HUES48 (cell line): ENCODE results near the gene CPA3.

Source experiments
- H3K27ac ChIP-seq: one replicate; pipeline ENCODE4 v1.7.0; 2013; ENCODE audit warnings: low read depth, low read length, inconsistent platforms
- H3K27me3 ChIP-seq: 2 replicates; pipeline ENCODE4 v1.6.1; 2013; ENCODE audit warnings: mild to moderate bottlenecking, low read length; ENCODE audit not compliant: control insufficient read depth, insufficient read depth
- H3K36me3 ChIP-seq: 2 replicates; pipeline ENCODE4 v1.6.1; 2013; ENCODE audit warnings: low read length; ENCODE audit not compliant: control insufficient read depth, insufficient read depth
- H3K4me1 ChIP-seq: 2 replicates; pipeline ENCODE4 v1.6.1; 2013; ENCODE audit warnings: mild to moderate bottlenecking, low read length; ENCODE audit not compliant: control insufficient read depth, insufficient read depth
- H3K4me3 ChIP-seq: 2 replicates; pipeline ENCODE4 v1.5.1; 2013; ENCODE audit warnings: mild to moderate bottlenecking, low read depth, low read length
- H3K9ac ChIP-seq: 2 replicates; pipeline ENCODE4 v1.6.1; 2013; ENCODE audit warnings: mild to moderate bottlenecking, low read depth, low read length, moderate library complexity
- H3K9me3 ChIP-seq: 2 replicates; pipeline ENCODE4 v1.6.1; 2013; ENCODE audit warnings: low read length; ENCODE audit not compliant: control insufficient read depth, insufficient read depth

The CPA3 gene

DNA sequence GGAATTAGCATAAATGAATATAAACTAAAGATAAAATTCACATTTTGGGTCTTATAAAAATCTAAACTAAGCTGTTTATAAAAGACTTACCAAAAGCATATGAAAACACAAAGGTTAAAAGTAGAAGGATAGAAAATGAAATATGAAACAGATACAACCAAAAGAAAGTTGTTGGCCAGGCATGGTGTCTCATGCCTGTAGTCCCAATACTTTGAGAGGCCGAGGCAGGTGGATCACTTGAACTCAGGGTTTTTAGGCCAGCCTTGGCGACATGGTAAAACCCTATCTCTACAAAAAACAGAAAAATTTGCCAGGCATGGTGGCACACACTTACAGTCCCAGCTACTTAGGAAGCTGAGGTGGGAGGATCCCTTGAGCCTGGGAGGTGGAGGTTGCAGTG is 51.0 kb downstream of the CPA3 start:
- H3K4me1 ChIP-seq = no peaks in the 10 kb centered on the region

DNA sequence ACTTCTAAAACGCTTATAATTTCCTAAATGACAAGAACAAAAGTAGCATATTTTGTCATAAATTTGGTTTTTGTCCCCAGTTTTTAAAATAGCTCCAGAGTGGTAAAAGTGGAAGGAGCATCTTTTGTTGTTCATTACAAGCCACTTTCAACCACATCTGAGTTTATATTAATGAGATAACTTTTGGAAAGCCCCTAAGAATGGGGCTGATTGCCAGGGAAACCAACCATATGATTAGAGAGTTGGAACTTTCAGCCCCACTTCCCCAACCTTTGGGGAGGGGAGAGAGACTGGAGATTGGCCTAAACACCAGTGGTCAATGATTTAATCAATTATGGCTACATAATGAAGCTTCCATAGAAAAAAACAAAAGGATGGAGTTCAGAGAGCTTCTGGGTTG is 57.4 kb downstream of the CPA3 start:
- no peaks in the 10 kb centered on the region for H3K4me1 ChIP-seq
- no peak overlapping the region for H3K9ac ChIP-seq
- no peaks in the 10 kb centered on the region for H3K27me3 ChIP-seq
- no peaks in the 10 kb centered on the region for H3K36me3 ChIP-seq
- no peaks in the 10 kb centered on the region for H3K9me3 ChIP-seq
- H3K4me3 ChIP-seq = no peak overlapping the region
- H3K27ac ChIP-seq = no peak overlapping the region

More for the DNA sequence above, 51.0 kb downstream of the CPA3 start:
- Histone ChIP-seq H3K9ac (no peak overlapping the region), H3K27me3 (no peaks in the 10 kb centered on the region), H3K27ac (no peak overlapping the region), H3K9me3 (no peaks in the 10 kb centered on the region), H3K4me3 (no peak overlapping the region), H3K36me3 (no peaks in the 10 kb centered on the region)

DNA sequence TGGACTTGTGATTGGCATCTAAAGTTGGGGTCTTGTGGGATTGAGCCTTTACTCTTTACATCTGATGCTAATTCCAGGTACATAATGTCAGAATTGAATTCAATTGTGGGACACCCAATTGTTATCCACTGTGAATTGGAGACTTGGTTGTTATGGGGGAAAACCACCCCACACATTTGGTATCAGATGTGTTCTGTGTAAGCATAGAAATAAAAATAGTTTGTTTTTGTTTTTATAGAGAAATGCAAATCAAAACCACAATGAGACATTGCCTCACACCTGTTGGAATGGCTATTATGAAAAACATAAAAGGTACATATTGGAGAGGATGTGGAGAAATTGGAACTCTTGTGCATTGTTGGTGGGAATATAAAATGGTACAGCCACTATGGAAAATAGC is 58.5 kb downstream of the CPA3 start:
- Histone ChIP-seq H3K9me3 (no peaks in the 10 kb centered on the region), H3K27me3 (no peaks in the 10 kb centered on the region), H3K36me3 (no peaks in the 10 kb centered on the region), H3K4me1 (no peaks in the 10 kb centered on the region), H3K9ac (no peak overlapping the region), H3K4me3 (no peak overlapping the region), H3K27ac (no peak overlapping the region)

DNA sequence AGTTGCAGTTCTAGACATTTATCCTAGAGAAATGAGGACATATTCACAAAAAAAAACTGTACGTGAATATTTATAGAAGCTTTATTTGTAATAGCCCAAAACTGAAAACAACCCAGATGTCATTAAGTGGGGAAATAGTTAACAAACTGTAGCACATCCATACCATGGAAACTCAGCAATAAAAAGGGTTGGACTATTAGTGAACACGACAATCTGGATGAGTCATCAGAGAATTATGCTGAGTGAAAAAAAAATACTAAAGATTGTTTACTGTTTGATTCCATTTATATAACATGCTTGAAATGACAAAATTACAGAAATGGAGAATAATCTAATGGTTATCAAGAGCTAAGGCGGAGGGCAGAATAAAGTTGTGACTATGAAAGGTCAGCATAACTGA is 59.5 kb downstream of the CPA3 start:
- Histone ChIP-seq H3K9ac (no peak overlapping the region), H3K9me3 (no peaks in the 10 kb centered on the region), H3K4me1 (no peaks in the 10 kb centered on the region), H3K27me3 (no peaks in the 10 kb centered on the region), H3K27ac (no peak overlapping the region), H3K4me3 (no peak overlapping the region), H3K36me3 (no peaks in the 10 kb centered on the region)

DNA sequence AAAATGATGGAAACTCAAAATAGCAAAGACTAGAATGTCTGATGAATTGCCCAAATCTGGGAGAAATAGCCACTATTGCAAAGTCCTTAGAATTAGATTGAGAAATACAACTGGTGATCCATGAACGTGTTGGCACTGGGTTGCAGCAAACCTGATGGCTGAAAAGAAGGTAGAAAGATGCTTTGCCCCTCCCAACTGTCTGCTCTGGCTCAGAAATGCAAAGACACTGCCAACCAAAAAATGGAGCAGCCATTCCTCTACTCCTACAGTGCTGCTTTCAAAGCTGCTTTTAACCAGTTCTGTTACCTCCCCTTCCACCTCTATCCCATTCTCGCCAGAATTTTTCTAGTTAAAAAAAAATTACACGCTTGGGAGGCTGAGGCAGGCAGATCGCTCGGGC is 60.7 kb downstream of the CPA3 start:
- Histone ChIP-seq H3K4me1 (no peaks in the 10 kb centered on the region), H3K9me3 (no peaks in the 10 kb centered on the region), H3K27ac (no peak overlapping the region), H3K4me3 (no peak overlapping the region), H3K27me3 (no peaks in the 10 kb centered on the region), H3K9ac (no peak overlapping the region), H3K36me3 (no peaks in the 10 kb centered on the region)

DNA sequence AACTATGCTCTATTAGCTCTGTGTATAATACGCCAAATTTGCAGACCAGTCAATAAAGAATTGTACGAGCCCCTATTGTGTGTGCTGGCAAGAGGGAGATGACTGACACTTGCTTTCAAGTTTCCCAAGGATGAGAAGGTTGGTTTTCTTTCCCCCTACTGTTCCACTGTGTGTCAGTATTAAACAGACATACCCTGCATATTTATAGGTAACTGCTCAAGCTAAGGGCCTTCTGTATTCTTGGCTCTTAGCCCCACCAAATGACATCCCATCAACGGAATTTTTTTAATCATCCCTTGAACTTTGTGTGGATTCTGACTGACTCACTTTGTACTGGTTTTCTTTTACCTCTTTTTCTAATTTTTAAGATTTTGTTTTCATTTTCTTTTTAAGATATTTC is 65.7 kb downstream of the CPA3 start:
- H3K9me3 ChIP-seq = no peaks in the 10 kb centered on the region

DNA sequence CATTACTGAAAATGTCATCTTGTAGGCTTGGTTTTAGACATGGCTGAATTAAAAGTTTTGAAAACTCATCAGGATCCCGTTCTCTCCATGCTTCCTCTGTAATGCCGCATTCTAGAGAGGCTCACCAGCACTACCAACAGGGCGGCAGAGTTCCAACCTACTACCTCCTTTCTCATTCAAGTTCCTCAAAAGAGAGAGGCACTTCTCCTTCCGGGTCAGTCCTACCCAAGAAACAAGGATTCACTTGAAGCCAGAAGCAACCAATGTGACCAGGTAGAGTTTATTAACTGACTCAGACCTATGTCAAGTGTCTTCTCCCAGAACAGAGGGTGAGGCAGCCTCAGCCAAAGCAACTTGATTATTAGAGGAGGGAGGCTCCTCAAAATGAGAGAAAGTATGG is 66.5 kb downstream of the CPA3 start:
- no peaks in the 10 kb centered on the region for H3K4me1 ChIP-seq
- no peaks in the 10 kb centered on the region for H3K36me3 ChIP-seq
- no peak overlapping the region for H3K9ac ChIP-seq
- H3K4me3 ChIP-seq = no peak overlapping the region
- no peak overlapping the region for H3K27ac ChIP-seq
- no peaks in the 10 kb centered on the region for H3K27me3 ChIP-seq
- H3K9me3 ChIP-seq = no peaks in the 10 kb centered on the region

More for the DNA sequence above, 65.7 kb downstream of the CPA3 start:
- no peak overlapping the region for H3K4me3 ChIP-seq
- H3K27me3 ChIP-seq = no peaks in the 10 kb centered on the region
- no peaks in the 10 kb centered on the region for H3K36me3 ChIP-seq
- H3K27ac ChIP-seq = no peak overlapping the region
- H3K4me1 ChIP-seq = no peaks in the 10 kb centered on the region
- no peak overlapping the region for H3K9ac ChIP-seq

DNA sequence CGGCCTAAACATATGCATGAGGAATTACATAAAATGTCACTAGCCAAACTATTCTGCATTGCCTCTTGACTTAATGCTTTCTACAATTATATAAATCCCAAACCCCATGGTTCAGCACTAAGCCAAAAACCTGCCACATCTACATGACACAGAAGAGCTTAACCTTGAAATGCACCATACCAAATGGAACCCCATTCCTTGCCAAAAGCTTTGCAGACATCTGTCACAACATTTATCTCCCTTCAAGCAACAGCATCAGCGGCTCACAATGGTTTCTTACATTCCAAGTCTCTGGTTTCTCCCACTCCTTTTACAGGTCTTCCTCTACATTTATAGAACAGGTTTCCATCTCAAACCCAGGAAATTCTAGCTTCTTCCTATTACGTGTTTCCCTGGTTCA is 67.9 kb downstream of the CPA3 start:
- Histone ChIP-seq H3K9me3 (no peaks in the 10 kb centered on the region), H3K36me3 (no peaks in the 10 kb centered on the region), H3K27me3 (no peaks in the 10 kb centered on the region), H3K9ac (no peak overlapping the region), H3K4me3 (no peak overlapping the region), H3K27ac (no peak overlapping the region), H3K4me1 (no peaks in the 10 kb centered on the region)

DNA sequence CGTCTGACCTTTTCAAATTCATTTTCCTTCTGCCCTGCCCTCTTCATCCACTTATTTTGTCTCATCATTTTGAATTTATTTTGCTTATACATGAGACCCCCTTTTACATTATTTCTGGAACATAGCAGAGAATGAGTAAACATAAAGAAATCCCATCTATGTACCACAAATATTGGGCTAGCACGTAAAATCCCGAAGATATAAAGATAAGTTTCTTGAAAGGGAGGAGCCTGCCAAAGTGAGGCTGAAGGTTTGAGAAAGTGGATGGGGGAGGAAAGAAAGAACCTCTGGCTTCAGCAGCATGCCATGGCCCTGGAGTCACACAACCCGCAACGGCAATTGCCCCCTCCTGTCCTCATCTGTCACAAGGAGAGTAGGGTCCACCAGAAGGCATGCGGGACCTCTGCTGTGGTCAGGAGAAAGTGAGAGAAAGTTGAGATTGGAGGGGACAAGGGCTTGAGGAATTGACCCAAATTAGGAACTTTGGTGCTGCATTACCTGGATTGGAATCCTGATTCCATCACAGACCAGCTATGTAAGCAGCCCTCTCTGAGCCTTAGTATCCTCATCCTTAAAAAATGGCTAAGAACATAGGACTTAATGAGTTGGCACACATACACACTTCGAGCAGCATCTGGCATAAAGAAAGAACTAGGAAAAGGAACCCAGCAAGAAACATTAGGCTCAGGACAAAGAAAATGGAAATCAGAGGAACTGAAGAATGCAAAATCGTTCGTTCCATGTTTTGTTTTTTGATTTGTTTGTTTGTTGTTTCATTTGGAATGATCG is 72.6 kb downstream of the CPA3 start:
- H3K4me3 ChIP-seq = no peak overlapping the region
- H3K9me3 ChIP-seq = no peaks in the 10 kb centered on the region
- no peaks in the 10 kb centered on the region for H3K4me1 ChIP-seq
- H3K36me3 ChIP-seq = no peaks in the 10 kb centered on the region
- no peak overlapping the region for H3K9ac ChIP-seq
- no peak overlapping the region for H3K27ac ChIP-seq
- no peaks in the 10 kb centered on the region for H3K27me3 ChIP-seq

DNA sequence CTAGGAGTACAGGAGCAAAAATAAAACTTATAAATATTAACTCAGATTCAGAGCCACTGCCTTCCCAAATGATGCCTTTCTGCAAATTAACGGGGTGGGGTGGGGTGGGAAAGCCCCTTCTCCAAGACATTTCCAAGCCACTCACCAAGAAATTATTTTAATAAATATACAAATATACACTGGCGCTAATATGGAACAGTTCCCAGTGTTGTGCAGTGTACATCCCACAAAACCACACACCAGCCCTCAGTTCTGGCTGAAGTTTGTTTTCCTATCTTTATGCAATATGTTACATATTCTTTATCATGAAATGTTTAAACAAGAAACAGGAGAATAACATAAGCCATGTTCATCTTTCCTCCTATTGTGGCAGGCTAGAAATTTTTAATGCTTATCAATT is 73.2 kb downstream of the CPA3 start:
- H3K36me3 ChIP-seq = no peaks in the 10 kb centered on the region
- no peak overlapping the region for H3K4me3 ChIP-seq
- H3K9me3 ChIP-seq = no peaks in the 10 kb centered on the region
- H3K27ac ChIP-seq = no peak overlapping the region
- H3K4me1 ChIP-seq = no peaks in the 10 kb centered on the region
- H3K9ac ChIP-seq = no peak overlapping the region
- H3K27me3 ChIP-seq = no peaks in the 10 kb centered on the region

DNA sequence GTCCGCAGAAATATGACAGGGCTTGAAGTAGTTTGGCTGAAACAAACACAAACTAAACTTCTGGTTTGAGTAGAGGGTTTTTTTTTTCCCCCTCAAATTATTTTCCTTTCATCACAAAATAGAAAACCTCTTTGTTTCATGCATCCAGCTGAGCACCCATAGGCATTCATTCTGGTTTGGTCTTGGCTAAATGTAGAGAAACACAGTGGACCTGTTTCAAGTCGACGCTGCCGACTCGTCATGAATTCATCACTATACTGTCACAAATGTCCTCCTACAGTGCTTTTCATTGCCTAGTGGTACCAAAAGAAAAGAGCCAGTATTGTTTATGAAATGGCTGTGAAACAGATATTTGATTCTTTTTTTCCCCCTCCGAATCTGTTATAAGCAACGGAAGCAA is 73.8 kb downstream of the CPA3 start:
- H3K9ac ChIP-seq = no peak overlapping the region
- H3K36me3 ChIP-seq = no peaks in the 10 kb centered on the region
- H3K4me1 ChIP-seq = no peaks in the 10 kb centered on the region
- H3K9me3 ChIP-seq = no peaks in the 10 kb centered on the region
- H3K4me3 ChIP-seq = no peak overlapping the region
- H3K27ac ChIP-seq = no peak overlapping the region
- no peaks in the 10 kb centered on the region for H3K27me3 ChIP-seq
